ENCODE measurements around the gene DDX1. TPM values are rescaled to one million over a fixed set of nuclear protein-coding genes. Genes with fewer than 3 reads are reported as not detected.

DDX1 gene
- total and polyA plus RNA-seq, 9 of the 15 experiments (the other 6 are each of a cell fraction or from before 2014, with no cell fraction given): 116 to 277 (median 232) TPM

GRCh38 chr2:15651367-15651727 lies 59.7 kb downstream of the DDX1 start:
- H3K4me3 ChIP-seq: no peak overlapping the region
- ATAC-seq (no peak), FAIRE-seq (no peak), DNase-seq (ENCODE audit: extremely low read depth in 1 of 4, low spot score in 3 of 4) (no peak)
- BruUV-seq (replicated peaks): no TSS peak
- H3K9me1 ChIP-seq (ENCODE audit: control insufficient read depth, insufficient read depth, low read length): no peaks in the 10 kb centered on the region
- no peak for TF ChIP-seq HNRNPLL (IDR thresholded peaks at IDR 0.05; ENCODE audit: low read depth, low read length, poor library complexity, severe bottlenecking)
- no peak for TF ChIP-seq CREB1 (IDR thresholded peaks at IDR 0.05)
- TF ChIP-seq CREB1 (CRISPR knock-in tag; IDR thresholded peaks at IDR 0.05): no peak
- no peak for TF ChIP-seq NONO (IDR thresholded peaks at IDR 0.05; ENCODE audit: low read depth in 2 of 2, low read length in 1 of 2)
- no peak for TF ChIP-seq ZNF551 (CRISPR knock-in tag; IDR thresholded peaks at IDR 0.05)
- no peak for TF ChIP-seq GTF2E2 (tag; IDR thresholded peaks at IDR 0.05)
- TF ChIP-seq ZNF780A (CRISPR knock-in tag; IDR thresholded peaks at IDR 0.05): no peak
- TF ChIP-seq ZNF830 (CRISPR knock-in tag; IDR thresholded peaks at IDR 0.05): no peak
- TF ChIP-seq PPARD (CRISPR knock-in tag; IDR thresholded peaks at IDR 0.05): no peak
- no peak for TF ChIP-seq IRF2 (CRISPR knock-in tag; IDR thresholded peaks at IDR 0.05)
- TF ChIP-seq PHF8 (IDR thresholded peaks at IDR 0.05; ENCODE audit: borderline replicate concordance, low read length): no peak
- TF ChIP-seq KLF1 (tag; IDR thresholded peaks at IDR 0.05): no peak
- TF ChIP-seq SMAD1 (IDR thresholded peaks at IDR 0.05; ENCODE audit: low read depth, low read length, partially characterized antibody): no peak
- no peak for TF ChIP-seq FOXM1 (IDR thresholded peaks at IDR 0.05; ENCODE audit: low read depth)
- no peak for TF ChIP-seq FOXM1 (CRISPR knock-in tag; IDR thresholded peaks at IDR 0.05; ENCODE audit: low read depth)
- no peak for TF ChIP-seq EGR1 (conservative IDR thresholded peaks at IDR 0.05)
- TF ChIP-seq POLR2B (IDR thresholded peaks at IDR 0.05; ENCODE audit: low read depth, partially characterized antibody): no peak
- TF ChIP-seq RUNX1 (IDR thresholded peaks at IDR 0.05; ENCODE audit: low read depth): no peak
- H3K79me2 ChIP-seq (ENCODE audit: control insufficient read depth, insufficient read depth, low read length): no peaks in the 10 kb centered on the region
- in situ Hi-C loops (cut with MboI): no loop called here
- ChIA-PET POLR2A (interaction anchor here (0.6 kb wide), 1 partner anchor 23 kb away, joined by 3 read pairs; no protein-coding TSS in a partner anchor), CTCF (ENCODE audit: low intra/inter-chr PET ratio) (no interaction called here)
- peaks cover 8% of the 10 kb centered on the region; the same call in 1 of the 2 replicates for H4K20me1 ChIP-seq (replicated peaks; ENCODE audit: control insufficient read depth, insufficient read depth, low read length)
- H3K27ac ChIP-seq (ENCODE audit: extremely low read depth, low read depth, low read length): no peak overlapping the region
- no peaks in the 10 kb centered on the region for H3K9me3 ChIP-seq (replicated peaks; ENCODE audit: control insufficient read depth, insufficient read depth, low read depth, low read length)
- no peak overlapping the region for H2AFZ ChIP-seq (ENCODE audit: low read depth, low read length)
- no peaks in the 10 kb centered on the region for H3K36me3 ChIP-seq (ENCODE audit: control insufficient read depth, insufficient read depth, low read length)
- H3K4me2 ChIP-seq (ENCODE audit: insufficient read depth, low read length): no peak overlapping the region
- H3K4me1 ChIP-seq (replicated peaks in 1 of 2; ENCODE audit: control insufficient read depth in 2 of 2, insufficient read depth in 2 of 2, low read length in 2 of 2): peaks cover 0 to 3% of the 10 kb centered on the region in 2 experiments; a peak in 1 of 5 replicates
- H3K9ac ChIP-seq (ENCODE audit: insufficient read depth in 1 of 2, low read depth in 2 of 2, low read length in 2 of 2): no peak overlapping the region
- WGBS (ENCODE audit: insufficient coverage, low coverage, missing lambda C conversion rate): 0% methylated on average over 7 of the region's 7 CpGs
- intact Hi-C loops (cut with micrococcal nuclease): no loop called here
- peaks cover 61 to 86% of the 10 kb centered on the region in 2 experiments for H3K27me3 ChIP-seq (ENCODE audit: control insufficient read depth in 2 of 2, insufficient read depth in 2 of 2, low read length in 2 of 2)

Data from K562 (cell line).